ENCODE measurements around the gene TBC1D16. TPM values are rescaled to one million over a fixed set of nuclear protein-coding genes. Genes with fewer than 3 reads are reported as not detected.
A peak's percentile ranks its signal among the peaks of the same experiment; 100 is the strongest.

TBC1D16 gene
- total and polyA plus RNA-seq, 8 donors = 17.3 to 49.1 (median 31.3) TPM

- Histone ChIP-seq H3K4me1 (no peaks in the 10 kb centered on the region), H3K36me3 (no peaks in the 10 kb centered on the region), H3K27me3 (peaks cover 0 to 11% of the 10 kb centered on the region in 2 donors), H3K4me3 (no peak overlapping the region), H3K9me3 (no peaks in the 10 kb centered on the region), H3K27ac (no peak overlapping the region)
- TF ChIP-seq, protein P1, sequence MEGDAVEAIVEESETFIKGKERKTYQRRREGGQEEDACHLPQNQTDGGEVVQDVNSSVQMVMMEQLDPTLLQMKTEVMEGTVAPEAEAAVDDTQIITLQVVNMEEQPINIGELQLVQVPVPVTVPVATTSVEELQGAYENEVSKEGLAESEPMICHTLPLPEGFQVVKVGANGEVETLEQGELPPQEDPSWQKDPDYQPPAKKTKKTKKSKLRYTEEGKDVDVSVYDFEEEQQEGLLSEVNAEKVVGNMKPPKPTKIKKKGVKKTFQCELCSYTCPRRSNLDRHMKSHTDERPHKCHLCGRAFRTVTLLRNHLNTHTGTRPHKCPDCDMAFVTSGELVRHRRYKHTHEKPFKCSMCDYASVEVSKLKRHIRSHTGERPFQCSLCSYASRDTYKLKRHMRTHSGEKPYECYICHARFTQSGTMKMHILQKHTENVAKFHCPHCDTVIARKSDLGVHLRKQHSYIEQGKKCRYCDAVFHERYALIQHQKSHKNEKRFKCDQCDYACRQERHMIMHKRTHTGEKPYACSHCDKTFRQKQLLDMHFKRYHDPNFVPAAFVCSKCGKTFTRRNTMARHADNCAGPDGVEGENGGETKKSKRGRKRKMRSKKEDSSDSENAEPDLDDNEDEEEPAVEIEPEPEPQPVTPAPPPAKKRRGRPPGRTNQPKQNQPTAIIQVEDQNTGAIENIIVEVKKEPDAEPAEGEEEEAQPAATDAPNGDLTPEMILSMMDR (IDR thresholded peaks at IDR 0.05) = no peak
- intact Hi-C loops (cut with DNase I) = loop anchor here in 1 of 2 donors (10.0 kb wide), 1 partner anchor 128 kb away; no protein-coding TSS in a partner anchor
- DNase-seq = peak in 1 of 4 donors; percentile 72
- no peak for ATAC-seq
Measured at GRCh38 chr17:79912552-79913330, 122.9 kb downstream of the TBC1D16 start.

DNA sequence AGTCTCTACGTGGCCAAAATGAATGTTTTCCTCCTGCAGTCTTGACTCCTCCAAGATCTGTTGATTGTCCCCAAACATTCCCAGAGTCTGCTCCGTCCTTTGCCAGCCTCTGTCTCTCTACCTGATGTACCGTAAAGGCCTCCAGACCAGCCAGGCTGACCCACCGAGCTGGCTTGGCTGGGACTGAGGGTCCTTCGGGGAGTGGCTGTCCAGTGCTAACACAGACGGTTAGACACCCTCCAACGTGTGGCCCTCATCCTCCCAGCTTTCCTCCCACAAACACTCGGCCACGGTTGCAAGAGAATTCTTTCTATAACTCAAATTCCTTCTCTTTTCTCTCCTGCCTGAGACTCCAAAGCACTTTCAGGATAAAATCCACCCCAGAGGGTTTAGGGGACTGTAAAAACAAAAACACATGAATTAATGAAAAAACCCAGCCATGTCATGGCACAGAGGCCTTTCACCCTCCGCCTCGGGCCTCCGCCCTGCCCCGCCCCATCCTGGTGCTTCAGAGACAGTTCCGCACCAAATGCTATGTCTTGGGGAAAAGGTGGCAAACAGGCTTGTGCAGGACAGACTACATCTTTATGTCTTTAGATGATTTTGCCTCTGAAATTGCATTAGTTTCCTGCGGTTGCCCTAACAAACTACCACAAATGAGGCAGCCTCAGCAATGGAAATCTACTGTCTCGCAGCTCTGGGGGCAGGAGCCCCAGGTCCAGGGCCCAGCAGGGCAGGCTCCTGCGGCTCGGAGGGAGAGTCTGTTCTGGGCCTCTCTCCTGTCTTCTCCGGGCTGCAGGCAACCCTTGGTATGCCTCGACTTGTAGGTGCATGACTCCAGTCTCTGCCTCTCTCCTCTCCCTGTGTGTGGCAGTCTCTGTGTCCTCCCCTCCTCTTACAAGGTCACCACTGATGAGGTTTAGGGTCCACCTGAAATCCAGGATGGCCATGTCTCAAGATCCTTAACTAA, 124.0 kb downstream of the TBC1D16 start:
- no peak for ATAC-seq
- peaks cover 0 to 11% of the 10 kb centered on the region in 2 donors for H3K27me3 ChIP-seq
- peak in 1 of 4 donors; percentile 49 for DNase-seq
- H3K27ac ChIP-seq = no peak overlapping the region
- H3K4me1 ChIP-seq = no peaks in the 10 kb centered on the region
- intact Hi-C loops (cut with DNase I) = loop anchor here in 1 of 2 donors (10.0 kb wide), 1 partner anchor 127 kb away; no protein-coding TSS in a partner anchor
- no peak overlapping the region for H3K4me3 ChIP-seq
- no peaks in the 10 kb centered on the region for H3K36me3 ChIP-seq
- TF ChIP-seq, protein P1 (IDR thresholded peaks at IDR 0.05) = no peak
- no peaks in the 10 kb centered on the region for H3K9me3 ChIP-seq

DNA sequence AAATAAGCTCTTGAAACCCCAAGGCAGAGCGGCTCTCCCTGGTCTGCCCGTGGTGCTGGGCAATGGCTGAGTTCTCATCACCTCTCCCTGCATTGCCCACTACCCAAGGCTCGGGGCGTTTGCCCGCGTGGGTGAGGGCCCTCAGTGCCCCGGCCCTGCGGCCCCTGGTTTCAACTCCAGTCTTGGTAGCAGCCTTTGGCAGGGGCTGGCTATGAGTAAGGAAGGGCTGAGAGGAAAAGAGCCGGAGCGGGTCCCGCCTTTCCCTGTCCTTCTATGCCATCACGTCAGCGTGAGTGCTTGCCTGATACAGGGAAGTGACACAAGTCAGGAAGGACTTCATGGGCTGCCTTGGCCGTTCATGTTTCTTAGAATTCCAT, 124.7 kb downstream of the TBC1D16 start:
- ATAC-seq = no peak
- TF ChIP-seq, protein P1 (IDR thresholded peaks at IDR 0.05) = no peak

GRCh38 chr17:79909121-79909520, 126.6 kb downstream of the TBC1D16 start:
- no peak overlapping the region for H3K27ac ChIP-seq
- no peaks in the 10 kb centered on the region for H3K9me3 ChIP-seq
- no peak for ATAC-seq
- DNase-seq = no peak
- H3K36me3 ChIP-seq = no peaks in the 10 kb centered on the region
- H3K27me3 ChIP-seq = peaks cover 0 to 4% of the 10 kb centered on the region in 2 donors
- H3K4me1 ChIP-seq = no peaks in the 10 kb centered on the region
- intact Hi-C loops (cut with DNase I) = no loop called here
- no peak overlapping the region for H3K4me3 ChIP-seq
- TF ChIP-seq, protein P1 (IDR thresholded peaks at IDR 0.05) = no peak

More for the DNA sequence above, 124.7 kb downstream of the TBC1D16 start:
- H3K36me3 ChIP-seq = no peaks in the 10 kb centered on the region
- peak in 1 of 4 donors; percentile 66 for DNase-seq
- intact Hi-C loops (cut with DNase I) = loop anchor here in 1 of 2 donors (10.0 kb wide), 1 partner anchor 126 kb away; no protein-coding TSS in a partner anchor
- no peaks in the 10 kb centered on the region for H3K9me3 ChIP-seq
- H3K4me1 ChIP-seq = no peaks in the 10 kb centered on the region
- peaks cover 0 to 12% of the 10 kb centered on the region in 2 donors for H3K27me3 ChIP-seq
- H3K27ac ChIP-seq = no peak overlapping the region
- no peak overlapping the region for H3K4me3 ChIP-seq
